Hematopoietic multipotent progenitor cell treated with erythropoietin and hydrocortisone succinate and interleukin-3 and kit ligand, for 17 days (in vitro differentiated cells): ENCODE data around the gene BRD7.

Experiments
- DNase-seq: peaks from one replicate; pipeline ENCODE4 v3.0.0-alpha.2; 2015; ENCODE audit warnings: low spot score

BRD7 gene

GRCh38 chr16:50318796-50319578 is 49.8 kb downstream of the BRD7 start:
- no peak for DNase-seq

- no peak for DNase-seq
These were observed 51.7 kb downstream of the BRD7 start for GRCh38 chr16:50316848-50317630.

GRCh38 chr16:50316102-50316847 is 52.5 kb downstream of the BRD7 start:
- no peak for DNase-seq

GRCh38 chr16:50315346-50315997 is 53.3 kb downstream of the BRD7 start:
- no peak for DNase-seq

GRCh38 chr16:50314665-50315064 is 54.1 kb downstream of the BRD7 start:
- DNase-seq, result no peak

GRCh38 chr16:50313596-50314478 is 55.0 kb downstream of the BRD7 start:
- peak; percentile 89 for DNase-seq

- no peak for DNase-seq
These were observed 56.8 kb downstream of the BRD7 start for GRCh38 chr16:50311891-50312501.

- DNase-seq, result no peak
These were observed 57.7 kb downstream of the BRD7 start for GRCh38 chr16:50311134-50311528.

GRCh38 chr16:50310308-50311133 is 58.3 kb downstream of the BRD7 start:
- no peak for DNase-seq

GRCh38 chr16:50309527-50310307 is 59.1 kb downstream of the BRD7 start:
- DNase-seq, result no peak

- DNase-seq, result no peak
These were observed 59.6 kb downstream of the BRD7 start for GRCh38 chr16:50309156-50309526.

GRCh38 chr16:50308237-50308965 is 60.4 kb downstream of the BRD7 start:
- no peak for DNase-seq

GRCh38 chr16:50306287-50306686 is 62.5 kb downstream of the BRD7 start:
- DNase-seq, result no peak

- no peak for DNase-seq
These were observed 63.2 kb downstream of the BRD7 start for GRCh38 chr16:50305441-50306061.

- DNase-seq, result no peak
These were observed 64.0 kb downstream of the BRD7 start for GRCh38 chr16:50304467-50305440.

GRCh38 chr16:50303605-50304466 is 65.0 kb downstream of the BRD7 start:
- DNase-seq, result no peak
